CD4-positive, alpha-beta T cell treated with Interleukin-10 for 1 hour (primary cell): ENCODE data around the gene FASTKD2.

Experiments
- DNase-seq: peaks from one replicate; pipeline ENCODE4 v3.0.0-alpha.2; 2020

The FASTKD2 gene

GRCh38 chr2:206765242-206766056 is at the start of gene FASTKD2, which contains the start of gene MDH1B:
TSS of gene FASTKD2 (plus strand) at chr2:206765606. CDS start at chr2:206766694, 1,088 bp downstream.
TSS of gene MDH1B (minus strand) at chr2:206765328. CDS start at chr2:206765271, 57 bp downstream.
- DNase-seq, result peak; percentile 92

- no peak for DNase-seq
Measured at GRCh38 chr2:206716623-206717022, 48.8 kb upstream of the FASTKD2 start.

DNA sequence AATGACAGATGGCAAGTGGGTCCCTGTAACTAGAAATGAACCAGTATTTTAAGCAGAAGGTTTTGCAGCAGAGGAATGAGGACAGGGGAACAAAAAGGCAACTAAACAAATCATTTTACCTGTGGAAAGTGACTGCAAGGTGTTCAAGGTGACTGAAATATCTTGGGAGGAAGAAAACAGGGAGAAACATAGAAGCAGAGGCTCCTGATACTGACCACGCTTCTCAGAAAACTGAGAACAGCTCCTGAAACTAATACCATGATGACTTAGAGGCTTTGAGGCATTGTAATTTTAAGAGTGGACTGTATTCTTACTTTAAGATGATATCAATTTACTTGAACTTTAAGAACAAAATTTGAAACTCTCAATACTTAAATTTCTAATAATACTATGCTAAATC is 47.1 kb upstream of the FASTKD2 start, which contains the start of gene DYTN:
Gene DYTN (minus strand): TSS at position 101 of the 400 bp plus-strand sequence. CDS start 117 bp downstream, outside the sequence.
- DNase-seq, result no peak

GRCh38 chr2:206721256-206721920 is 44.0 kb upstream of the FASTKD2 start:
- DNase-seq, result no peak

DNA sequence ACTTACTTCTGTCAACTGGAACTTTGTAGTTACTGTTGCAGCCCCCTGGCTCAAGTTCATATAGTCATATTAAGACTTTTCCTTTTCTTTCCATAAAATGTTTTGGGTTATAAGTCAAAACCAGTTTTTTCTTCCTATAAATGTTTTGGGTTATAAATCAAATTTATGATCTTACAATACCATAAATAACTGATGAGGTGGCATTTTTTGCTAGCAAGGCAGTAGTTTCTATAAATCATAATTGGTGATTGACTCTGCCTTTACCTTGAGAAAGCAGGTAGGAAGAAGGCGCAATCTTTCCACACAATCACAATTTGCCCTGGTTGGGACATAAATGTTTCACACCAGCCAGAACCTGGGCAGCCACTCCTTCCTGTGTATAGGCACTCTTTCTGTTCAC is 42.1 kb upstream of the FASTKD2 start:
- no peak for DNase-seq

GRCh38 chr2:206727287-206727686 is 38.1 kb upstream of the FASTKD2 start:
- no peak for DNase-seq

GRCh38 chr2:206728277-206729199 is 36.9 kb upstream of the FASTKD2 start:
- no peak for DNase-seq

DNA sequence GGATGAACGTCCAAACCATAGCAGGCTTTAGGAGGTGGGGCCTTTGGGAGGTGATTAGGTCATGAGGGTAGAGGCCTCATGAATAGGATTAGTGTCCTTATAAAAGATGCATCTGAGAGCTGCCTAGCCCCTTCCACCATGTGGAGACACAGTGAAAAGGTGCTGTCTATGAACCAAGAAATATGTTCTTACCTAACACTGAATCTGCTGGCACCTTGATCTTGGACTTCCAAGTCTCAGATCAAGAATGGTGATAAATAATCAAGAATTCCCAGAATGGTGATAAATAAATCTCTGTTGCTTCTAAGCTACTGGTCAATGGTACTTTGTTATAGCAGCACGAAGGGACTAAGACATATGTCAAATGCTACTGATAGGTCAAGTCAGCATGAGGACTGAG is 32.1 kb upstream of the FASTKD2 start:
- DNase-seq, result no peak

- no peak for DNase-seq
Measured at GRCh38 chr2:206736935-206737334, 28.5 kb upstream of the FASTKD2 start.

DNA sequence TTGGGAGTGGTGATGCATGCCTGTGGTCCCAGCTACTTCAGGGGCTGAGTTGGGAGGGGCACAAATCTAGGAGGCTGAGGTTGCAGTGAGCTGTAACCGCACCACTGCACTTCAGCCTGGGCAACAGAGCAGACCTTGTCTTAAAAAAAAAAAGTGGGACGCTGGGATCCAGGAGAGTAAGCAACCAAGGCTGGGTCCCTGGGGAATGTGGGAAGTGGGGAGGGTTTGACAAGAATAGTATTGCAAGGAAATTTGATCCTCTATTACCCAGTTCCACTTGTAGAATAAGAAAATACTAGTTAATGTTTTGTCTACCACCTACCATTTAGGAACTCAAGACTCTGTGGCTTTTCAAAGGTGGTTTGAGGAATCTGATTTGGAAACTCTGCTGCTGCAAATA is 26.1 kb upstream of the FASTKD2 start:
- no peak for DNase-seq

- no peak for DNase-seq
Measured at GRCh38 chr2:206740800-206741199, 24.6 kb upstream of the FASTKD2 start.

- no peak for DNase-seq
Measured at GRCh38 chr2:206756816-206757215, 8.6 kb upstream of the FASTKD2 start.

- no peak for DNase-seq
Measured at GRCh38 chr2:206764673-206765241, 649 bp upstream of the FASTKD2 start.

GRCh38 chr2:206766057-206766930 is 888 bp downstream of the FASTKD2 start:
- no peak for DNase-seq

DNA sequence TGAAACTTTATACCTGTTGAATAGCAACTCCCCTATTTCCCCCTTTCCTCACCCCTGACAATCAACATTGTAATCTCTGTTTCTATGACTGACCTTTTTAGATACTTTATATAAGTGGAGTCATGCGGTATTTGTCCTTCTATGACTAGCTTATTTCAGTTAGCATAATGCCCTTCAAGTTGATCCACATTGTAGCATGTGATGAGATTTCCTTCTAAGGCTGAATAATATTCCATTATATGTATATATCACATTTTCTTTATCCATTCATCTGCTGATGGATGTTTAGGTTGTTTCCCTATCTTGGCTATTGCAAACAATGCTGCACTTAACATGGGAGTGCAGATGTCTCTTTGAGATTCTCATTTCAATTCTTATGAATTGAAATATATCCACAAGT is 9.5 kb downstream of the FASTKD2 start:
- no peak for DNase-seq

- DNase-seq, result no peak
Measured at GRCh38 chr2:206776432-206776831, 11.0 kb downstream of the FASTKD2 start.

DNA sequence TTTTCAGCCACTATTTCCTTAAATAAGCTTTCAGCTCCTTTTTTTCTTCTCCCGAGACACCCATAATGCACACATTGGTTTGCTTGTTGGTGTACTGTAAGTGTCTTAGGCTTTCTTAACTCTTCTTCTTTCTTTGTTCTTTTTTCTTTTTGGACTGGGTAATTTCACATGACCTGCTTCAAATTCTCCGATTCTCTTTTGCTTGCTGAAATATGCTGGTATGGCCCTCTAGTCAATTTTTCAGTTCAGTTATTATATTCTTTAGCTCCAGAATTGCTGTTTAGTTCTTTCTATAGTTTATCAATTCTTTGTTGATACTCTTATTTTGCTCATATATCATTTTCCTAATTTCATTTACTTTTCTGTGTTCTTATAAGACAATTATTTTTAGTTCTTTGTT is 15.3 kb downstream of the FASTKD2 start:
- no peak for DNase-seq

- DNase-seq, result no peak
Measured at GRCh38 chr2:206783718-206784117, 18.3 kb downstream of the FASTKD2 start.

DNA sequence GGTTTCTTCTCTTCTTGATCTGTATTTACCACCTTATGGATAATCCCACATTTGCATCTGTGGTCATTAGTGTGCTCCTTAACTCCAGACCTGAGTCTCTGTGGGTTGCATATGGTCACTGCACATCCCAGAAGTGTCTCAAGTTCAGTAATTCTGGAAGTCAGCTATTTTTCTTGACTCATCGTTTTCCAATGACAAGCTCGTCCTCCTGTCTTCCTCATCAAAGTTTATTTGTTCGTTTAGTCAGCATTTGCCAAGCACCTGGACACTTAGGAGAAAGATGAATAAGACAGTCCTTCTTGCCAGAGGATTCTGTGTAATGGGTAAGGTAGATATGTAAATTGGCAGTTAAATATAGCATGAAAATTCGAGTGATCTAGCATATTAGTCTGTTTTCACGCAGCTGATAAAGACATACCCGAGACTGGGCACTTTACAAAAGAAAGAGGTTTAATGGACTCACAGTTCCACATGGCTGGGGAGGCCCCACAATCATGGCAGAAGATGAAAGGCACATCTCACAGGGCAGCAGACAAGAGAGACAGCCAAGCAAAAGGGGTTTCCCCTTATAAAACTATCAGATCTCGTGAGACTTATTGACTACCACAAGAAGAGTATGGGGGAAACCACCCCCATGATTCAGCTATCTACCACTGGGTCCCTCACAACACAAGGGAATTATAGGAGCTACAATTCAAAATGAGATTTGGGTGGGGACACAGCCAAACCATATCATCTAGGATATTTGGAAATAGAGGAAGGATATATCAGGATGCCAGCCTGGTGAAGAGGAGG is 19.4 kb downstream of the FASTKD2 start:
- DNase-seq, result no peak

DNA sequence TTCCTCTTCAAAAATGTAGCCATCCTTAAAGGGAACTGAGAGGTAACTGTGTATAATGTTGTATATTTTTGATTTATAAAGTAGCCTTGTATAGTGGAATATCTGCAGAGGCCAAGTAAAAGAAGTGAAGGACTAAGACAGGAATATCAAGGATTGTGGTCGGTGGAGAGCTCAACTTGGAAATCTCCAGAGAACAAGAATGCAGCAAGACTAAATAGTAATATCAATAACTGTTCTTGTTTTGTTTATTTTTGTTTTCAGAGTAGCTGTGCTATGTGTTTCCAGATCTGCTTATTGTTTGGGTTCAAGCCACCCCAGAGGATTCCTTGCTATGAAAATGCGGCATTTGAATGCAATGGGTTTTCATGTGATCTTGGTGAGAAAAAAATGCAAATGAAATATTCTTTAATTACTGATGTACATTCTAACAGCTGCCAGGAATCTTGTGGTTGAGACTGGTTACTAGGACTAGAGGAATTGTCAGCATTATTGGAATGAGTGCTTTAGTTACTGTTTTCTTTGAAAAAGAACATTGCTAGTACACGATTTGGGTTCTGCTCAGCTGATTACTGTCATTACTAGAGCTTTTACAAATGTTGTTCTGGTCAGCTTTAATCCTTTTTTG is 25.0 kb downstream of the FASTKD2 start:
- DNase-seq, result no peak
